ENCODE data around the gene FAM110A. TPM values are rescaled to one million over a fixed set of nuclear protein-coding genes. Genes with fewer than 3 reads are reported as not detected.

The FAM110A gene
- total and polyA plus RNA-seq, 2 donors (not counting 3 experiments of a cell fraction or from before 2014, with no cell fraction given) = 4.6 to 5.4 TPM

DNA sequence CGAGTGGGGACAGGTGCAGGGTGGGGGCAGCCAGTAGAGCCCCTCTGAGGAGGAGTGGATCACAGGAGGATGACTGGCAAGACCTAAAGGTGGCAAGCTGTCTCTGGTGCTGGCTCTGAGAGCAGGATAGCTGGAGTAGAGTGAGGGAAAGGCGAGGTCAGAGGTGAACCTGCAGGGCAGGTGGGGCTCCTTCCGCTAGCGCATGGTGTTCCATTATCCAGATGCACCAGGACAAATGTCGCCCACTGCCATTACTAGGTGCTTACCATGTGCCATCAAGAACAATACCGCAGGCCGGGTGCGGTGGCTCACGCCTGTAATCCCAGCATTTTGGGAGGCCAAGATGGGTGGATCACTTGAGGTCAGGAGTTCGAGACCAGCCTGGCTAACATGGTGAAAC, 18.3 kb upstream of the FAM110A start:
- Histone ChIP-seq H3K36me3 (ENCODE audit: control insufficient read depth in 2 of 2, extremely low read depth in 1 of 2, insufficient read depth in 2 of 2, low read length in 2 of 2) (no peaks in the 10 kb centered on the region), H3K9ac (replicated peaks; ENCODE audit: extremely low read depth, insufficient read depth, low read length) (no peak overlapping the region), H3K4me1 (ENCODE audit: control insufficient read depth, extremely low read depth, insufficient read depth, low read length) (no peaks in the 10 kb centered on the region), H2AFZ (ENCODE audit: low read depth, low read length) (no peak overlapping the region), H3K9me1 (replicated peaks; ENCODE audit: control insufficient read depth, extremely low read depth, insufficient read depth, low read length) (no peaks in the 10 kb centered on the region), H3K27me3 (ENCODE audit: control insufficient read depth in 2 of 2, insufficient read depth in 2 of 2, low read length in 2 of 2) (peaks cover 0 to 2% of the 10 kb centered on the region in 2 experiments), H4K20me1 (replicated peaks; ENCODE audit: control insufficient read depth, extremely low read depth, insufficient read depth, low read length) (no peaks in the 10 kb centered on the region), H3K4me2 (ENCODE audit: insufficient read depth, low read length) (no peak overlapping the region), H3K79me2 (ENCODE audit: control insufficient read depth, insufficient read depth, low read length) (no peaks in the 10 kb centered on the region), H3K27ac (ENCODE audit: insufficient read depth, low read depth, low read length) (no peak overlapping the region), H3K4me3 (replicated peaks in 1 of 3; ENCODE audit: insufficient read depth in 1 of 3, low read depth in 1 of 3, low read length in 3 of 3) (no peak overlapping the region), H3K9me3 (replicated peaks; ENCODE audit: control insufficient read depth, insufficient read depth, low read length) (no peaks in the 10 kb centered on the region)
- no peak for TF ChIP-seq MYC (IDR thresholded peaks at IDR 0.05; ENCODE audit: low read depth, low read length)
- TF ChIP-seq, protein P1, sequence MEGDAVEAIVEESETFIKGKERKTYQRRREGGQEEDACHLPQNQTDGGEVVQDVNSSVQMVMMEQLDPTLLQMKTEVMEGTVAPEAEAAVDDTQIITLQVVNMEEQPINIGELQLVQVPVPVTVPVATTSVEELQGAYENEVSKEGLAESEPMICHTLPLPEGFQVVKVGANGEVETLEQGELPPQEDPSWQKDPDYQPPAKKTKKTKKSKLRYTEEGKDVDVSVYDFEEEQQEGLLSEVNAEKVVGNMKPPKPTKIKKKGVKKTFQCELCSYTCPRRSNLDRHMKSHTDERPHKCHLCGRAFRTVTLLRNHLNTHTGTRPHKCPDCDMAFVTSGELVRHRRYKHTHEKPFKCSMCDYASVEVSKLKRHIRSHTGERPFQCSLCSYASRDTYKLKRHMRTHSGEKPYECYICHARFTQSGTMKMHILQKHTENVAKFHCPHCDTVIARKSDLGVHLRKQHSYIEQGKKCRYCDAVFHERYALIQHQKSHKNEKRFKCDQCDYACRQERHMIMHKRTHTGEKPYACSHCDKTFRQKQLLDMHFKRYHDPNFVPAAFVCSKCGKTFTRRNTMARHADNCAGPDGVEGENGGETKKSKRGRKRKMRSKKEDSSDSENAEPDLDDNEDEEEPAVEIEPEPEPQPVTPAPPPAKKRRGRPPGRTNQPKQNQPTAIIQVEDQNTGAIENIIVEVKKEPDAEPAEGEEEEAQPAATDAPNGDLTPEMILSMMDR (IDR thresholded peaks at IDR 0.05; ENCODE audit: extremely low read depth in 1 of 2, insufficient read depth in 1 of 2, low read depth in 1 of 2, low read length in 2 of 2) = no peak
- TF ChIP-seq GATA2 (IDR thresholded peaks at IDR 0.05; ENCODE audit: insufficient read depth, insufficient read length, low read depth, low read length) = no peak
- TF ChIP-seq, protein P2, sequence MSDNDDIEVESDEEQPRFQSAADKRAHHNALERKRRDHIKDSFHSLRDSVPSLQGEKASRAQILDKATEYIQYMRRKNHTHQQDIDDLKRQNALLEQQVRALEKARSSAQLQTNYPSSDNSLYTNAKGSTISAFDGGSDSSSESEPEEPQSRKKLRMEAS (IDR thresholded peaks at IDR 0.05; ENCODE audit: insufficient read depth, insufficient read length) = no peak
- no peak for TF ChIP-seq POLR2A (IDR thresholded peaks at IDR 0.05; ENCODE audit: low read depth, low read length)
- TF ChIP-seq EZH2 (IDR thresholded peaks at IDR 0.05; ENCODE audit: borderline replicate concordance, low read depth, low read length, severe bottlenecking) = no peak
- no peak for TF ChIP-seq JUN (IDR thresholded peaks at IDR 0.05; ENCODE audit: borderline replicate concordance, insufficient read depth, insufficient read length, low read depth)
- TF ChIP-seq POLR2AphosphoS5 (IDR thresholded peaks at IDR 0.05; ENCODE audit: insufficient read depth, low read depth, low read length) = no peak
- no peak for TF ChIP-seq FOS (IDR thresholded peaks at IDR 0.05; ENCODE audit: borderline replicate concordance, insufficient read depth, low read length)
- no peak for FAIRE-seq
- no peak for DNase-seq (ENCODE audit: low read depth, low spot score)
- intact Hi-C loops (cut with micrococcal nuclease) (no loop called here), dilution Hi-C loops (cut with MboI; ENCODE audit: extremely low pct_ligation_motif_present, low sequenced_read_pairs) (no loop called here)
- BruUV-seq (replicated peaks) = no TSS peak
- ChIA-PET POLR2A (no interaction called here), CTCF (interaction anchor here (1.0 to 7.3 kb wide), 8 partner anchors 18 to 398 kb away, joined by 3 to 441 read pairs (median 4); partner anchors contain the start of gene FAM110A)
